Measurements from ENCODE around the gene NLGN1.

- no peak for TF ChIP-seq POU5F1 (IDR thresholded peaks at IDR 0.05; ENCODE audit: low read depth, low read length)
- TF ChIP-seq CBX8 (IDR thresholded peaks at IDR 0.05; ENCODE audit: borderline replicate concordance, low read depth, low read length), result no peak
- no peak for TF ChIP-seq CBX5 (IDR thresholded peaks at IDR 0.05; ENCODE audit: low read depth, low read length)
- no peak for TF ChIP-seq POLR2A (IDR thresholded peaks at IDR 0.05; ENCODE audit: control extremely low read depth in 1 of 2, low read depth in 2 of 2, low read length in 2 of 2)
- TF ChIP-seq CEBPB (IDR thresholded peaks at IDR 0.05; ENCODE audit: low read depth, low read length), result no peak
- no peak for TF ChIP-seq CTCF (IDR thresholded peaks at IDR 0.05; ENCODE audit: control extremely low read depth in 1 of 3, insufficient read depth in 1 of 3, low read depth in 1 of 3, low read length in 3 of 3)
- TF ChIP-seq E2F6 (IDR thresholded peaks at IDR 0.05), result no peak
- TF ChIP-seq, protein P1, sequence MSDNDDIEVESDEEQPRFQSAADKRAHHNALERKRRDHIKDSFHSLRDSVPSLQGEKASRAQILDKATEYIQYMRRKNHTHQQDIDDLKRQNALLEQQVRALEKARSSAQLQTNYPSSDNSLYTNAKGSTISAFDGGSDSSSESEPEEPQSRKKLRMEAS (IDR thresholded peaks at IDR 0.05), result no peak
- TF ChIP-seq ASH2L (IDR thresholded peaks at IDR 0.05; ENCODE audit: low read length), result no peak
- TF ChIP-seq ZNF274 (IDR thresholded peaks at IDR 0.05; ENCODE audit: borderline replicate concordance, extremely low read depth, low read length), result no peak
- no peak for TF ChIP-seq CHD2 (IDR thresholded peaks at IDR 0.05; ENCODE audit: low read length)
- TF ChIP-seq KDM1A (IDR thresholded peaks at IDR 0.05; ENCODE audit: borderline replicate concordance, low read length), result no peak
- no peak for TF ChIP-seq SP2 (IDR thresholded peaks at IDR 0.05; ENCODE audit: low read length)
Measured at GRCh38 chr3:173622166-173622565, 224.6 kb downstream of the NLGN1 start.
